Activated T-helper 17 cell treated with anti-CD3 and anti-CD28 coated beads, Interleukin-2, amount 50 U/mL, for 72 hours (primary cell): ENCODE results near the gene TXNIP. TPM values are rescaled to one million over a fixed set of nuclear protein-coding genes. Genes with fewer than 3 reads are reported as not detected.
"Not testable (repeated sequence)": the region's sequence is repeated elsewhere in the genome, so short reads cannot be mapped to it uniquely, and the experiment has no call there.

Source experiments
- ATAC-seq: fragments of 150-1000 bp; cut with Tn5 transposase; replicated peaks from 2 replicates; pipeline ENCODE4 v1.10.0; 2021; ENCODE audit warnings: mild to moderate bottlenecking, moderate library complexity
- H3K27ac Mint-ChIP-seq: one replicate; pipeline ENCODE4 v1.8.0; 2022; ENCODE audit warnings: mixed read lengths
- H3K27me3 Mint-ChIP-seq: one replicate; pipeline ENCODE4 v1.8.0; 2022; ENCODE audit warnings: mixed read lengths
- H3K36me3 Mint-ChIP-seq: one replicate; pipeline ENCODE4 v1.8.0; 2022; ENCODE audit warnings: low read depth, mild to moderate bottlenecking, mixed read lengths
- H3K4me1 Mint-ChIP-seq: one replicate; pipeline ENCODE4 v1.8.0; 2022; ENCODE audit warnings: mixed read lengths
- H3K4me3 Mint-ChIP-seq: one replicate; pipeline ENCODE4 v1.8.0; 2022; ENCODE audit warnings: mild to moderate bottlenecking, mixed read lengths
- H3K9me3 Mint-ChIP-seq: one replicate; pipeline ENCODE4 v1.8.0; 2022; ENCODE audit warnings: mixed read lengths
- total RNA-seq, 2 donors: library from RNA; stranded (reverse); gene quantifications; one replicate each; pipeline ENCODE4 v1.2.3, GENCODE V29; 2022

Gene TXNIP
- 100 to 1,000 TPM in 1 of 2 donors, 10 to 100 TPM in 1; 74.2 to 269 TPM for total RNA-seq

GRCh38 chr1:145996433-145997015 lies at the start of gene TXNIP:
TXNIP (minus strand) TSS chr1:145996579; CDS start chr1:145996266, 313 bp downstream.
- H3K36me3 Mint-ChIP-seq: peaks cover 60% of the 10 kb centered on the region
- H3K27ac Mint-ChIP-seq: peak within 1 kb of the TSS; percentile 96
- H3K4me1 Mint-ChIP-seq: peaks cover 46% of the 10 kb centered on the region
- H3K27me3 Mint-ChIP-seq: no peaks in the 10 kb centered on the region
- peak within 1 kb of the TSS; percentile 88 for H3K4me3 Mint-ChIP-seq
- peak; percentile 89 for ATAC-seq
- H3K9me3 Mint-ChIP-seq: no peaks in the 10 kb centered on the region

GRCh38 chr1:146039844-146040194 lies 43.4 kb upstream of the TXNIP start:
- Mint-ChIP-seq H3K27ac (peak overlapping the region; percentile 100), H3K4me3 (peak overlapping the region; percentile 98), H3K9me3 (no peaks in the 10 kb centered on the region), H3K36me3 (peaks cover 44% of the 10 kb centered on the region), H3K27me3 (no peaks in the 10 kb centered on the region), H3K4me1 (peaks cover 29% of the 10 kb centered on the region)
- ATAC-seq: no peak

GRCh38 chr1:146036965-146037646 lies 40.7 kb upstream of the TXNIP start:
- peak; percentile 59 for ATAC-seq
- H3K4me1 Mint-ChIP-seq: peaks cover 29% of the 10 kb centered on the region

GRCh38 chr1:146036241-146036964 lies 40.0 kb upstream of the TXNIP start:
- peak overlapping the region; percentile 98 for H3K4me3 Mint-ChIP-seq
- no peak for ATAC-seq
- peaks cover 29% of the 10 kb centered on the region for H3K4me1 Mint-ChIP-seq
- no peaks in the 10 kb centered on the region for H3K27me3 Mint-ChIP-seq
- peaks cover 44% of the 10 kb centered on the region for H3K36me3 Mint-ChIP-seq
- no peaks in the 10 kb centered on the region for H3K9me3 Mint-ChIP-seq
- H3K27ac Mint-ChIP-seq: peak overlapping the region; percentile 100

More at GRCh38 chr1:146036965-146037646, 40.7 kb upstream of the TXNIP start:
- no peaks in the 10 kb centered on the region for H3K27me3 Mint-ChIP-seq
- H3K36me3 Mint-ChIP-seq: peaks cover 44% of the 10 kb centered on the region
- peak overlapping the region; percentile 100 for H3K27ac Mint-ChIP-seq
- H3K4me3 Mint-ChIP-seq: peak overlapping the region; percentile 98
- H3K9me3 Mint-ChIP-seq: no peaks in the 10 kb centered on the region

- Mint-ChIP-seq H3K9me3 (no peaks in the 10 kb centered on the region), H3K4me3 (peak overlapping the region; percentile 98), H3K36me3 (peaks cover 44% of the 10 kb centered on the region), H3K27ac (peak overlapping the region; percentile 100), H3K27me3 (peaks cover 3% of the 10 kb centered on the region), H3K4me1 (peaks cover 29% of the 10 kb centered on the region)
- no peak for ATAC-seq
These were observed 38.7 kb upstream of the TXNIP start for GRCh38 chr1:146035048-146035423.

- Mint-ChIP-seq H3K4me3 (no peak overlapping the region), H3K36me3 (peaks cover 27% of the 10 kb centered on the region), H3K9me3 (no peaks in the 10 kb centered on the region), H3K27ac (no peak overlapping the region), H3K27me3 (peaks cover 4% of the 10 kb centered on the region), H3K4me1 (peaks cover 21% of the 10 kb centered on the region)
- ATAC-seq: no peak
These were observed 36.3 kb upstream of the TXNIP start for GRCh38 chr1:146032631-146033219.

GRCh38 chr1:146031476-146031875 lies 35.1 kb upstream of the TXNIP start:
- H3K36me3 Mint-ChIP-seq: peaks cover 14% of the 10 kb centered on the region
- H3K4me3 Mint-ChIP-seq: no peak overlapping the region
- no peak for ATAC-seq
- peaks cover 9% of the 10 kb centered on the region for H3K4me1 Mint-ChIP-seq
- no peaks in the 10 kb centered on the region for H3K9me3 Mint-ChIP-seq
- H3K27ac Mint-ChIP-seq: no peak overlapping the region
- H3K27me3 Mint-ChIP-seq: peaks cover 4% of the 10 kb centered on the region

GRCh38 chr1:146029117-146029516 lies 32.7 kb upstream of the TXNIP start:
- ATAC-seq: no peak
- no peaks in the 10 kb centered on the region for H3K36me3 Mint-ChIP-seq
- H3K27me3 Mint-ChIP-seq: peaks cover 7% of the 10 kb centered on the region
- no peaks in the 10 kb centered on the region for H3K9me3 Mint-ChIP-seq
- no peaks in the 10 kb centered on the region for H3K4me1 Mint-ChIP-seq
- no peak overlapping the region for H3K27ac Mint-ChIP-seq
- H3K4me3 Mint-ChIP-seq: no peak overlapping the region

GRCh38 chr1:146026650-146027049 lies 30.3 kb upstream of the TXNIP start:
- not testable (repeated sequence) for H3K4me3 Mint-ChIP-seq, H3K4me1 Mint-ChIP-seq, H3K36me3 Mint-ChIP-seq, ATAC-seq, H3K9me3 Mint-ChIP-seq, H3K27ac Mint-ChIP-seq
- peaks cover 15% of the 10 kb centered on the region for H3K27me3 Mint-ChIP-seq

GRCh38 chr1:146025787-146026495 lies 29.6 kb upstream of the TXNIP start:
- not testable (repeated sequence) for H3K27ac Mint-ChIP-seq, H3K36me3 Mint-ChIP-seq, H3K4me3 Mint-ChIP-seq, H3K9me3 Mint-ChIP-seq, H3K4me1 Mint-ChIP-seq, ATAC-seq
- peaks cover 20% of the 10 kb centered on the region for H3K27me3 Mint-ChIP-seq

GRCh38 chr1:146022403-146023127 lies 26.2 kb upstream of the TXNIP start:
- Mint-ChIP-seq H3K36me3 (no peaks in the 10 kb centered on the region), H3K9me3 (no peaks in the 10 kb centered on the region), H3K4me3 (no peak overlapping the region), H3K27ac (no peak overlapping the region), H3K27me3 (peaks cover 43% of the 10 kb centered on the region), H3K4me1 (no peaks in the 10 kb centered on the region)
- ATAC-seq: no peak

- H3K27ac Mint-ChIP-seq: no peak within 1 kb of the TSS
- H3K4me3 Mint-ChIP-seq: no peak within 1 kb of the TSS
- no peaks in the 10 kb centered on the region for H3K36me3 Mint-ChIP-seq
- H3K27me3 Mint-ChIP-seq: peaks cover 44% of the 10 kb centered on the region
- no peaks in the 10 kb centered on the region for H3K4me1 Mint-ChIP-seq
- no peak for ATAC-seq
- H3K9me3 Mint-ChIP-seq: no peaks in the 10 kb centered on the region
These were observed 25.4 kb upstream of the TXNIP start, which contains the start of gene HJV for GRCh38 chr1:146021622-146022402. HJV (minus strand) TSS chr1:146021735; CDS start chr1:146020231, 1,504 bp downstream.

- Mint-ChIP-seq H3K27me3 (peaks cover 44% of the 10 kb centered on the region), H3K27ac (no peak overlapping the region), H3K9me3 (no peaks in the 10 kb centered on the region), H3K4me1 (no peaks in the 10 kb centered on the region), H3K36me3 (no peaks in the 10 kb centered on the region), H3K4me3 (no peak overlapping the region)
- ATAC-seq: no peak
These were observed 24.7 kb upstream of the TXNIP start for GRCh38 chr1:146021050-146021445.
